ENCODE results near the gene RPP38. TPM values are rescaled to one million over a fixed set of nuclear protein-coding genes. Genes with fewer than 3 reads are reported as not detected.
A peak's percentile ranks its signal among the peaks of the same experiment; 100 is the strongest.

RPP38 gene
- total and polyA plus RNA-seq, 4 donors = 7.2 to 12.0 (median 8.2) TPM

DNA sequence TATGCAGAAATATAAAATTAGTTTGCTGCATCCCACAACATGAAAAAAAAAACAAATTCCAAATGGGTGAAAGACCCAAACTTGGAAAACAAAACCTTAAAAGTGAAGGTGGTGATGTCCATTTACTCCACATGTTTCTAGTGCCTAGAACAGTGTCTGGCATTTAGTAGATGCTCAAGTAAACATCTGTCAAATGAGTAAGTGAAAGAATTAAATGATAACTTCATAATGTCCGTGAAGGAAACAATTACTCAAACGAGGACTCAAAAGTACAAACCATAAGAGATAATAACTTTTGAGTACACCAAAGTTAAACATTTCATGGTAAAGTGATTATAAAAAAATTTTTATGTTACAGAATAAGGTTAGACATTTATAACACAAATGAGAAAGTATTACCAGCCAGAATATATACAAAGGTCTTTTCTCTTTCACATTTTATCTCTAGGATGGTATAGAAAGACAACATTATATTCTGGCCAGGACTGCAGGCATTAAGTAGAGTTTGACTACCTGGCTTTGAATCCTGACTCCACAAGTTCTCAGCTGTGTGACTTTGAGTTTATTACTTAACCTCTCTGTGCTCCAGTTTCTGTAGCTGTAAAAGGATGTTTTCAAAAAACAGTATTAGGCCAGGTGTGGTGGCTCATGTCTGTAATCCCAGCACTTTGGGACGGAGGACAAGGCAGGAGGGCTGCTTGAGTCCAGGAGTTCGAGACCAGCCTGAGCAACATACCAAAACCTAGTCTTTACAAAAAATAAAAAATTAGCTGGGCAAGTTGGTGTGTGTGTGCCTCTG lies 50.6 kb downstream of the RPP38 start:
- H3K9me3 ChIP-seq (ENCODE audit: control insufficient read depth in 4 of 4, low read length in 3 of 4) = no peaks in the 10 kb centered on the region
- H3K36me3 ChIP-seq (ENCODE audit: control insufficient read depth in 4 of 4, insufficient read depth in 3 of 4, low read depth in 1 of 4, low read length in 3 of 4) = no peaks in the 10 kb centered on the region
- H3K27ac ChIP-seq (ENCODE audit: low read depth in 1 of 2, low read length in 2 of 2) = no peak overlapping the region
- TF ChIP-seq HNF4A (conservative IDR thresholded peaks at IDR 0.05) (no peak), JUND (IDR thresholded peaks at IDR 0.05) (no peak), GABPA (IDR thresholded peaks at IDR 0.05 in 1 of 2, conservative IDR thresholded peaks at IDR 0.05 in 1 of 2) (no peak), EGR1 (IDR thresholded peaks at IDR 0.05; ENCODE audit: low read depth in 2 of 2) (no peak), RAD21 (IDR thresholded peaks at IDR 0.05) (no peak), TAF1 (conservative IDR thresholded peaks at IDR 0.05) (no peak), HNF4G (IDR thresholded peaks at IDR 0.05) (no peak)
- DNase-seq (ENCODE audit: low spot score) = no peak
- H3K27me3 ChIP-seq (ENCODE audit: control insufficient read depth in 4 of 4, insufficient read depth in 4 of 4, low read length in 3 of 4) = no peaks in the 10 kb centered on the region
- no peak overlapping the region for H3K4me3 ChIP-seq (ENCODE audit: low read depth in 1 of 3, low read length in 3 of 3)
- H3K9ac ChIP-seq (ENCODE audit: low read depth in 1 of 2, low read length in 2 of 2) = no peak overlapping the region
- H3K4me1 ChIP-seq (ENCODE audit: control insufficient read depth in 4 of 4, insufficient read depth in 4 of 4, low read length in 3 of 4) = peaks cover 3 to 11% (median 6%) of the 10 kb centered on the region in 4 donors
- WGBS = 92% methylated on average over 4 of the region's 4 CpGs

DNA sequence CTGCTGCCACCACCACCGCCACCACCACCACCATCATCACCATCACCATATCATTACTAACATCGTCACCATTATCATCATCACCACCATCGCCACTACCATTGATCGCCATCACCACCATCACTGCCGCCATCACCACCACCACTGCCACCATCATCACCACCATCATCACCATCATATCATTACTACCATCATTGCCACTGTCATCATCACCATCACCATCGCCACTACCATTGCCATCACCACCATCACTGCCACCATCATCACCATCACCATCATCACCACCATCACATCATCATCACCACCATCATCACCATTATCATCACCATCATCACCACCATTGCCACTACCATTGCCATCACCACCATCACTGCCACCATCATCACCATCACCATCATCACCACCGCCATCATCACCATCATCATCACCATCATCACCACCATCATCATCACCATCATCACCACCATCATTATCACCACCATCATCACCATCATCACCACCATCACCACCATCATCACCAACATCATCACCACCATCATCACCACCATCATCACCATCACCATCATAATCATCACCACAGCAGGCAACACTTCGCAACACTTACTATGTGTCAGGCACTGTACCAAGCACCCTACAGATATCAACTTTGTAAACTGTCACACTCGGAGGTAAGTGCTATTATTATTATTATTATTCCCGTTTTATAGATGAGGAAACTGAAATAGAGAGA lies 52.1 kb downstream of the RPP38 start:
- Histone ChIP-seq H3K9ac (ENCODE audit: low read depth in 1 of 2, low read length in 2 of 2) (no peak overlapping the region), H3K9me3 (ENCODE audit: control insufficient read depth in 4 of 4, low read length in 3 of 4) (no peaks in the 10 kb centered on the region), H3K27me3 (ENCODE audit: control insufficient read depth in 4 of 4, insufficient read depth in 4 of 4, low read length in 3 of 4) (no peaks in the 10 kb centered on the region), H3K4me1 (ENCODE audit: control insufficient read depth in 4 of 4, insufficient read depth in 4 of 4, low read length in 3 of 4) (peaks cover 3 to 11% (median 7%) of the 10 kb centered on the region in 4 donors), H3K36me3 (ENCODE audit: control insufficient read depth in 4 of 4, insufficient read depth in 3 of 4, low read depth in 1 of 4, low read length in 3 of 4) (no peaks in the 10 kb centered on the region), H3K4me3 (ENCODE audit: low read depth in 1 of 3, low read length in 3 of 3) (no peak overlapping the region), H3K27ac (ENCODE audit: low read depth in 1 of 2, low read length in 2 of 2) (no peak overlapping the region)
- no peak for TF ChIP-seq TAF1 (conservative IDR thresholded peaks at IDR 0.05)
- no peak for DNase-seq (ENCODE audit: low spot score)
- WGBS = 92% methylated on average over 10 of the region's 10 CpGs

DNA sequence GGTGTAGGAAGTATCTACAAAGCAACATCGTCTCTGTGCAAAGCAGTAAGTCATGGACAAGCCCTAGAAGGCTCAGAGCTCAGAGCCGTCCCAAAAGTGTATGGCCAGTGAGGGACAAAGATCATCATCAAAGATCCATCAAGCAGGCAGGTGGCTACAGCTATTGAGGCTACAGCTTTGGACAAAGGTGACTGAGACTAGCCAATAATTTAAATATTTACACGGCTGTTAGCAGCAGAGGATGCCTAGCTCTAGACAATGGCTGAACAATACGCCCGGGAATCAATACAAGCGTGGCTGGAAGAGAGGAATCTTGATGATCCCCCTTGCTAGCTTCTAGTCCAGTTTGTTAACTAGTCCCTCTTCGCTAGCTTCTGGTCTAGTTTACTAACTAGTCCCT lies 53.4 kb downstream of the RPP38 start:
- Histone ChIP-seq H3K4me3 (ENCODE audit: low read depth in 1 of 3, low read length in 3 of 3) (no peak overlapping the region), H3K9ac (ENCODE audit: low read depth in 1 of 2, low read length in 2 of 2) (no peak overlapping the region), H3K9me3 (ENCODE audit: control insufficient read depth in 4 of 4, low read length in 3 of 4) (no peaks in the 10 kb centered on the region), H3K36me3 (ENCODE audit: control insufficient read depth in 4 of 4, insufficient read depth in 3 of 4, low read depth in 1 of 4, low read length in 3 of 4) (no peaks in the 10 kb centered on the region), H3K4me1 (ENCODE audit: control insufficient read depth in 4 of 4, insufficient read depth in 4 of 4, low read length in 3 of 4) (peaks cover 3 to 11% (median 7%) of the 10 kb centered on the region in 4 donors), H3K27ac (ENCODE audit: low read depth in 1 of 2, low read length in 2 of 2) (no peak overlapping the region), H3K27me3 (ENCODE audit: control insufficient read depth in 4 of 4, insufficient read depth in 4 of 4, low read length in 3 of 4) (no peaks in the 10 kb centered on the region)
- TF ChIP-seq, protein P1, sequence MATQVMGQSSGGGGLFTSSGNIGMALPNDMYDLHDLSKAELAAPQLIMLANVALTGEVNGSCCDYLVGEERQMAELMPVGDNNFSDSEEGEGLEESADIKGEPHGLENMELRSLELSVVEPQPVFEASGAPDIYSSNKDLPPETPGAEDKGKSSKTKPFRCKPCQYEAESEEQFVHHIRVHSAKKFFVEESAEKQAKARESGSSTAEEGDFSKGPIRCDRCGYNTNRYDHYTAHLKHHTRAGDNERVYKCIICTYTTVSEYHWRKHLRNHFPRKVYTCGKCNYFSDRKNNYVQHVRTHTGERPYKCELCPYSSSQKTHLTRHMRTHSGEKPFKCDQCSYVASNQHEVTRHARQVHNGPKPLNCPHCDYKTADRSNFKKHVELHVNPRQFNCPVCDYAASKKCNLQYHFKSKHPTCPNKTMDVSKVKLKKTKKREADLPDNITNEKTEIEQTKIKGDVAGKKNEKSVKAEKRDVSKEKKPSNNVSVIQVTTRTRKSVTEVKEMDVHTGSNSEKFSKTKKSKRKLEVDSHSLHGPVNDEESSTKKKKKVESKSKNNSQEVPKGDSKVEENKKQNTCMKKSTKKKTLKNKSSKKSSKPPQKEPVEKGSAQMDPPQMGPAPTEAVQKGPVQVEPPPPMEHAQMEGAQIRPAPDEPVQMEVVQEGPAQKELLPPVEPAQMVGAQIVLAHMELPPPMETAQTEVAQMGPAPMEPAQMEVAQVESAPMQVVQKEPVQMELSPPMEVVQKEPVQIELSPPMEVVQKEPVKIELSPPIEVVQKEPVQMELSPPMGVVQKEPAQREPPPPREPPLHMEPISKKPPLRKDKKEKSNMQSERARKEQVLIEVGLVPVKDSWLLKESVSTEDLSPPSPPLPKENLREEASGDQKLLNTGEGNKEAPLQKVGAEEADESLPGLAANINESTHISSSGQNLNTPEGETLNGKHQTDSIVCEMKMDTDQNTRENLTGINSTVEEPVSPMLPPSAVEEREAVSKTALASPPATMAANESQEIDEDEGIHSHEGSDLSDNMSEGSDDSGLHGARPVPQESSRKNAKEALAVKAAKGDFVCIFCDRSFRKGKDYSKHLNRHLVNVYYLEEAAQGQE (IDR thresholded peaks at IDR 0.05) = no peak
- TF ChIP-seq, protein P2, sequence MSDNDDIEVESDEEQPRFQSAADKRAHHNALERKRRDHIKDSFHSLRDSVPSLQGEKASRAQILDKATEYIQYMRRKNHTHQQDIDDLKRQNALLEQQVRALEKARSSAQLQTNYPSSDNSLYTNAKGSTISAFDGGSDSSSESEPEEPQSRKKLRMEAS (IDR thresholded peaks at IDR 0.05) = no peak
- TF ChIP-seq HNF4A (conservative IDR thresholded peaks at IDR 0.05) = peak in 1 of 2 donors; percentile 33
- peak; percentile 15 for TF ChIP-seq YY1 (IDR thresholded peaks at IDR 0.05)
- DNase-seq (ENCODE audit: low spot score) = no peak
- WGBS = 75% methylated on average over 7 of the region's 7 CpGs

Data from liver (tissue), 9 donors.